Ishikawa (cell line): Measurements from ENCODE around the gene PON2.

Experiments
- CEBPB ChIP-seq: IDR thresholded peaks from 2 replicates; pipeline ENCODE4 v1.6.1; 2012
- CREB1 ChIP-seq: IDR thresholded peaks from 2 replicates; pipeline ENCODE4 v1.6.1; 2012; ENCODE audit warnings: low read depth
- EGR1 ChIP-seq: IDR thresholded peaks from 2 replicates; pipeline ENCODE4 v1.6.1; 2012
- EP300 ChIP-seq: IDR thresholded peaks from 2 replicates; pipeline ENCODE4 v1.6.1; 2012; ENCODE audit warnings: borderline replicate concordance
- FOXM1 ChIP-seq: IDR thresholded peaks from 2 replicates; pipeline ENCODE4 v1.6.1; 2012; ENCODE audit warnings: low read depth, borderline replicate concordance
- NFIC ChIP-seq: IDR thresholded peaks from 2 replicates; pipeline ENCODE4 v1.6.1; 2012
- RAD21 ChIP-seq: IDR thresholded peaks from 2 replicates; pipeline ENCODE4 v1.6.1; 2012; ENCODE audit warnings: low read depth
- REST ChIP-seq: IDR thresholded peaks from 2 replicates; pipeline ENCODE4 v1.6.1; 2012; ENCODE audit warnings: low read depth, mild to moderate bottlenecking
- TAF1 ChIP-seq: IDR thresholded peaks from 2 replicates; pipeline ENCODE4 v1.6.1; 2012; ENCODE audit warnings: low read depth, mild to moderate bottlenecking
- TCF12 ChIP-seq: IDR thresholded peaks from 2 replicates; pipeline ENCODE4 v1.6.1; 2012; ENCODE audit warnings: low read depth
- TEAD4 ChIP-seq: IDR thresholded peaks from 2 replicates; pipeline ENCODE4 v1.6.1; 2012
- USF1 ChIP-seq: IDR thresholded peaks from 2 replicates; pipeline ENCODE4 v1.6.1; 2012
- YY1 ChIP-seq: IDR thresholded peaks from 2 replicates; pipeline ENCODE4 v1.6.1; 2012; ENCODE audit warnings: low read depth
- ZBTB7A ChIP-seq: IDR thresholded peaks from 2 replicates; pipeline ENCODE4 v1.6.1; 2012; ENCODE audit warnings: low read depth
- TF ChIP-seq, protein P1 (sequence below): IDR thresholded peaks from 2 replicates; pipeline ENCODE4 v1.6.1; 2012

The PON2 gene

DNA sequence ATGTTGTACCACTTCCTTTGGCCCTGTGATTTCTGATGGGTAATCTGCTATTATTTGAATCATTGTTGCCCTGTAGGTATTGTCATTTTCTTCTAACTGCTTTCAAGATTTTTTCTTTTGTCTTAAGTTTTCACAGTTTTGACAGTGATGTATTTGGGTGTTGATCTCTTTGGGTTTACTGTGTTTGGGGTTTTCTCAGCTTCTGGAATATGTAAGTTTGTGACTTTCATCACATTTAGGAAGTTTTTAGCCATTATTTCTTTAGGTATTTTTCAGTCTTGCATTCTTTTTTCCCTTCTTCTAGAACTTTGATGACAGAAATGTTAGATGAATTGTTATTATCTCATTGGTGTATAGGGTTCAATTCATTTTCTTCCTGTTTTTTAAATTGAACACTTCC, 23.1 kb upstream of the PON2 start:
- TF ChIP-seq USF1 = no peak
- TF ChIP-seq EGR1 = no peak
- TF ChIP-seq TEAD4 = no peak

DNA sequence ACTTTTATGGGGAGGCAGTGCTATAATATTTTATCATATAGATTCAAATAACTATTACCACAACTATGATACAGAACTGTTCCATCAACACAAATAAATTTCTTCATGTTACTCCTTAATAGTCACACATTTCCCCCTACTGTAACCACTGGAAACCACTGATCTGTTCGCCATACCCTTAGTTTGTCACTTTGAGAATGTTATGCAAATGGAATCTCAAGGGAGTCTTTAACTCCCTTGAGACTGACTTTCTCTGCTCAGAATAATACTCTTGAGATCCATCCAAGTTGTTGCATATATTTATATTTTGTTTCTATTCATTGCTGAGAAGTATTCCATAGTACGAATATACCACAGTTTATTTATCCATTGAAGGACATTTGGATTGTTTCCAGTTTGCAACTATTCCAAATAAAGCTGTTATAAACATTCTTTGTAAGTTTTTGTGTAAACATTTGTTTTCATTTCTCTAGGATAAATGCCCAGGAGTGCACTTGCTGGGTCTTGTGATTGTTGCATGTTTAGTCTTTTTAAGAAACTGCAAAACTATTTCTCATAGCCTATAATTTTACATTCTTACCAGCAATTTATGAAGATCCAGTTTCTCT, 19.7 kb upstream of the PON2 start:
- TF ChIP-seq TAF1 = no peak
- TF ChIP-seq, protein P1, sequence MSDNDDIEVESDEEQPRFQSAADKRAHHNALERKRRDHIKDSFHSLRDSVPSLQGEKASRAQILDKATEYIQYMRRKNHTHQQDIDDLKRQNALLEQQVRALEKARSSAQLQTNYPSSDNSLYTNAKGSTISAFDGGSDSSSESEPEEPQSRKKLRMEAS = no peak
- no peak for TF ChIP-seq FOXM1
- TF ChIP-seq RAD21 = no peak
- no peak for TF ChIP-seq NFIC
- TF ChIP-seq CEBPB = no peak
- TF ChIP-seq TEAD4 = no peak
- TF ChIP-seq TCF12 = no peak
- no peak for TF ChIP-seq CREB1
- no peak for TF ChIP-seq YY1
- TF ChIP-seq REST = no peak
- TF ChIP-seq EP300 = no peak
- TF ChIP-seq USF1 = no peak
- no peak for TF ChIP-seq EGR1
- no peak for TF ChIP-seq ZBTB7A

- no peak for TF ChIP-seq YY1
- TF ChIP-seq RAD21 = no peak
- TF ChIP-seq ZBTB7A = no peak
- TF ChIP-seq NFIC = no peak
Observed at GRCh38 chr7:95446618-95447017, 11.8 kb upstream of the PON2 start.

- no peak for TF ChIP-seq ZBTB7A
- no peak for TF ChIP-seq RAD21
- TF ChIP-seq FOXM1 = no peak
- TF ChIP-seq NFIC = no peak
- no peak for TF ChIP-seq TAF1
- no peak for TF ChIP-seq REST
- no peak for TF ChIP-seq TEAD4
- TF ChIP-seq EP300 = no peak
- TF ChIP-seq USF1 = no peak
- TF ChIP-seq TCF12 = no peak
- TF ChIP-seq YY1 = no peak
- TF ChIP-seq, protein P1 = no peak
- TF ChIP-seq CEBPB = no peak
- no peak for TF ChIP-seq CREB1
- no peak for TF ChIP-seq EGR1
Observed at GRCh38 chr7:95444796-95445195, 10.0 kb upstream of the PON2 start.

GRCh38 chr7:95441042-95441823, 6.4 kb upstream of the PON2 start:
- TF ChIP-seq USF1 = no peak
- TF ChIP-seq NFIC = no peak
- TF ChIP-seq CEBPB = no peak
- no peak for TF ChIP-seq RAD21
- TF ChIP-seq ZBTB7A = no peak
- TF ChIP-seq, protein P1 = no peak
- TF ChIP-seq YY1 = no peak
- TF ChIP-seq FOXM1 = no peak
- no peak for TF ChIP-seq EGR1
- no peak for TF ChIP-seq CREB1
- no peak for TF ChIP-seq TEAD4
- TF ChIP-seq REST = no peak
- TF ChIP-seq TCF12 = no peak
- TF ChIP-seq TAF1 = no peak
- no peak for TF ChIP-seq EP300
